Adrenal gland (tissue), 12 donors: ENCODE data around the gene EMID1. TPM values are rescaled to one million over a fixed set of nuclear protein-coding genes. Genes with fewer than 3 reads are reported as not detected.

Experiments
- DNase-seq, 7 donors: peaks; one replicate each; pipeline ENCODE4 v3.0.0-alpha.2; 2019 to 2020
- H3K27ac ChIP-seq, 5 donors: fragments of 200-600 bp; sonication (generic) in 4 of 5; 1 replicate in 3 of 5; 2 replicates in 2 of 5; pipeline versions ENCODE4 v1.5.1 to v1.8.0; 2016 to 2020; ENCODE audit warnings: mild to moderate bottlenecking in 1 of 5
- H3K27me3 ChIP-seq: fragments of 200-600 bp; 2 replicates; pipeline ENCODE4 v1.8.0; 2021
- H3K36me3 ChIP-seq, 2 donors: fragments of 200-600 bp; replicated peaks in 1 of 2; 1 replicate in 1 of 2; 2 replicates in 1 of 2; pipeline versions ENCODE4 v1.5.1 to v1.8.0; 2018 to 2022
- H3K4me1 ChIP-seq, 2 donors: fragments of 200-600 bp; replicated peaks in 1 of 2; 1 replicate in 1 of 2; 2 replicates in 1 of 2; pipeline versions ENCODE4 v1.5.1 to v1.8.0; 2018 to 2021
- H3K4me3 ChIP-seq, 4 donors: fragments of 200-600 bp; sonication (generic) in 3 of 4; one replicate each; pipeline ENCODE4 v1.5.1; 2016 to 2018
- H3K9me3 ChIP-seq, 3 donors: fragments of 200-600 bp; sonication (generic) in 1 of 3; replicated peaks in 1 of 3; 1 replicate in 2 of 3; 2 replicates in 1 of 3; pipeline versions ENCODE4 v1.5.1 to v1.8.0; 2016 to 2021
- CTCF ChIP-seq, 6 experiments: fragments of 450-650 bp in 4 of 6; fragments of 200-600 bp in 2 of 6; sonication (generic) in 1 of 6; IDR thresholded peaks; 1 replicate in 5 of 6; 2 replicates in 1 of 6; pipeline versions ENCODE4 v1.5.1 to v1.8.0; 2016 to 2021; ENCODE audit warnings: antibody characterized with exemption in 6 of 6, mild to moderate bottlenecking in 2 of 6, moderate library complexity in 1 of 6
- POLR2A ChIP-seq, 2 donors: fragments of 450-650 bp; IDR thresholded peaks; one replicate each; pipeline ENCODE4 v1.6.1; 2017; ENCODE audit warnings: antibody characterized with exemption in 2 of 2, mild to moderate bottlenecking in 2 of 2, moderate library complexity in 1 of 2
- WGBS, 4 donors: extraction: QIAGEN DNeasy Blood & Tissue Kit in 2 of 4; methylation state at CpG; one replicate each; pipeline versions ENCODE4 v1.1.5 to v1.1.7; 2013 to 2017; 5-methylcytosine and 5-hydroxymethylcytosine counted together
- intact Hi-C, 2 donors: fragments of 100-400 bp; cut with DNase I; formaldehyde crosslinking; loops; one replicate each; pipeline versions ENCODE4 v1.14.1 to v1.15.0; 2022 to 2023
- polyA plus RNA-seq, 3 donors: library from polyadenylated mRNA; stranded (reverse); fragments of 200-250 nt in 2 of 3; fragments of 350-450 nt in 1 of 3; fragmentation: Illumina TruSeq in 1 of 3; extraction: RNeasy Lipid Tissue Mini Kit (QIAGEN cat#74804) in 1 of 3; gene quantifications; one replicate each; pipeline ENCODE4 v1.2.3, GENCODE V29; 2013 to 2014
- total RNA-seq, 9 donors: library from RNA; depleted of rRNA in 4 of 9; stranded (reverse); fragments of >200 nt in 4 of 9; fragments of 120-200 nt in 1 of 9; fragmentation: NEBNext Ultra II Directional in 1 of 9; extraction: Animal tissue kit (Norgen Biotek cat#: 25700) in 1 of 9; gene quantifications; one replicate each; pipeline versions ENCODE4 v1.1.0 to v1.2.4, GENCODE V29; 2013 to 2023
- donor health status: healthy with polysubstance abuse.
- donor health status: Bipolar disorder and iron deficiency.
- donor health status: DM: yes; HTN: yes; CAD: no.
- donor health status: DM: no; HTN: no; CAD: no.
- donor health status: DM: no; HTN: no; CAD: no.
- donor health status: DM: yes; HTN: yes; CAD: no.

Gene EMID1
- total and polyA plus RNA-seq, 12 donors, result 2.5 to 70.9 (median 38.7) TPM

- WGBS, 4 donors, result 67 to 76% (median 70%) methylated on average over 4 of the region's 4 CpGs
- TF ChIP-seq CTCF (IDR thresholded peaks at IDR 0.05) (no peak), POLR2A (IDR thresholded peaks at IDR 0.05) (no peak)
- Histone ChIP-seq H3K4me3 (no peak overlapping the region), H3K9me3 (no peaks in the 10 kb centered on the region), H3K27ac (peak overlapping the region in 1 of 5 donors; percentile 34), H3K27me3 (no peaks in the 10 kb centered on the region), H3K4me1 (peaks cover 13 to 16% of the 10 kb centered on the region in 2 donors), H3K36me3 (peaks cover 0 to 57% of the 10 kb centered on the region in 2 donors)
- peak in 1 of 7 donors; percentile 49 for DNase-seq
- intact Hi-C loops, result no loop called here
Measured at GRCh38 chr22:29300467-29300806, 94.7 kb downstream of the EMID1 start.

GRCh38 chr22:29300807-29301601 lies 95.3 kb downstream of the EMID1 start:
- Histone ChIP-seq H3K36me3 (peaks cover 0 to 52% of the 10 kb centered on the region in 2 donors), H3K27ac (peak overlapping the region in 1 of 5 donors; percentile 34), H3K27me3 (no peaks in the 10 kb centered on the region), H3K9me3 (no peaks in the 10 kb centered on the region), H3K4me3 (no peak overlapping the region), H3K4me1 (peaks cover 13 to 18% of the 10 kb centered on the region in 2 donors)
- intact Hi-C loops, result no loop called here
- peak in 3 of 7 donors; percentile 22 to 53 (median 24) for DNase-seq
- 79 to 83% (median 79%) methylated on average over 10 of the region's 10 CpGs for WGBS, 4 donors
- no peak for TF ChIP-seq POLR2A (IDR thresholded peaks at IDR 0.05)
- no peak for TF ChIP-seq CTCF (IDR thresholded peaks at IDR 0.05)

GRCh38 chr22:29301716-29302401 lies 96.2 kb downstream of the EMID1 start:
- intact Hi-C loops, result no loop called here
- TF ChIP-seq CTCF (IDR thresholded peaks at IDR 0.05) (no peak), POLR2A (IDR thresholded peaks at IDR 0.05) (no peak)
- Histone ChIP-seq H3K9me3 (no peaks in the 10 kb centered on the region), H3K27me3 (no peaks in the 10 kb centered on the region), H3K4me1 (peaks cover 13 to 25% of the 10 kb centered on the region in 2 donors), H3K4me3 (no peak overlapping the region), H3K36me3 (peaks cover 0 to 43% of the 10 kb centered on the region in 2 donors), H3K27ac (peak overlapping the region in 4 of 5 donors; percentile 42 to 88 (median 69))
- DNase-seq, result peak in 1 of 7 donors; percentile 28
- WGBS, 4 donors, result 71 to 86% (median 78%) methylated on average over 14 to 17 of the region's 17 CpGs

GRCh38 chr22:29302402-29302680 lies 96.6 kb downstream of the EMID1 start:
- H3K27me3 ChIP-seq, result no peaks in the 10 kb centered on the region
- no peak for DNase-seq
- H3K4me1 ChIP-seq, result peaks cover 13 to 26% of the 10 kb centered on the region in 2 donors
- no peak overlapping the region for H3K4me3 ChIP-seq
- 40 to 59% (median 42%) methylated on average over 1 to 2 of the region's 2 CpGs for WGBS, 4 donors
- peaks cover 0 to 38% of the 10 kb centered on the region in 2 donors for H3K36me3 ChIP-seq
- intact Hi-C loops, result no loop called here
- TF ChIP-seq POLR2A (IDR thresholded peaks at IDR 0.05) (no peak), CTCF (IDR thresholded peaks at IDR 0.05) (no peak)
- H3K9me3 ChIP-seq, result no peaks in the 10 kb centered on the region
- peak overlapping the region; percentile 42 to 88 (median 64) for H3K27ac ChIP-seq
